Brain pericyte (primary cell): Measurements from ENCODE around the gene NDUFS5.
"Not testable (repeated sequence)": the region's sequence is repeated elsewhere in the genome, so short reads cannot be mapped to it uniquely, and the experiment has no call there.

Experiments
- DNase-seq: peaks from one replicate; pipeline ENCODE4 v3.0.0-alpha.2; 2012; ENCODE audit warnings: low read depth, low spot score

NDUFS5 gene

DNA sequence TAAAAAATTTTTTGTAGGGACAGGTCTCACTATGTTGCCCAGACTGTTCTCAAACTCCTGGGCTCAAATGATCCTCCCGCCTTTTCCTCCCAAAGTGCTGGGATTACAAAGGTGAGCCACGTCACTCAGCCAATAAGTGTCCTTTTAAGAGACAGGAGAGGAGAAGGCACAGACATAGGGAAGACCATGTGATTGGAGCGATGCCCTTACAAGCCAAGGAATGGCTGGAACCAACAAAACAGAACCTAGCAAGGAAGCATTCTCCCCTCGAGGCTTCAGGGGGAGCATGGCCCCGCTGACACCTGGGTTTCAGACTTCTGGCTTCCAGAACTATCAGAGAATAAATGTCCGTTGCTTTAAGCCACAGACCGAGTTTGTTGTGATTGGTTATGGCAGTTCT is 37.0 kb downstream of the NDUFS5 start:
- DNase-seq, result no peak

GRCh38 chr1:39063775-39064174 is 37.6 kb downstream of the NDUFS5 start:
- DNase-seq, result no peak

GRCh38 chr1:39065542-39065941 is 39.4 kb downstream of the NDUFS5 start:
- DNase-seq, result no peak

GRCh38 chr1:39068227-39068626 is 42.1 kb downstream of the NDUFS5 start:
- DNase-seq, result not testable (repeated sequence)

GRCh38 chr1:39071557-39071956 is 45.4 kb downstream of the NDUFS5 start:
- DNase-seq, result not testable (repeated sequence)

- DNase-seq, result no peak
These were observed 50.1 kb downstream of the NDUFS5 start for GRCh38 chr1:39076127-39076798.

GRCh38 chr1:39076799-39077148 is 50.6 kb downstream of the NDUFS5 start:
- DNase-seq, result no peak

- no peak for DNase-seq
These were observed 54.2 kb downstream of the NDUFS5 start for GRCh38 chr1:39080269-39080826.

DNA sequence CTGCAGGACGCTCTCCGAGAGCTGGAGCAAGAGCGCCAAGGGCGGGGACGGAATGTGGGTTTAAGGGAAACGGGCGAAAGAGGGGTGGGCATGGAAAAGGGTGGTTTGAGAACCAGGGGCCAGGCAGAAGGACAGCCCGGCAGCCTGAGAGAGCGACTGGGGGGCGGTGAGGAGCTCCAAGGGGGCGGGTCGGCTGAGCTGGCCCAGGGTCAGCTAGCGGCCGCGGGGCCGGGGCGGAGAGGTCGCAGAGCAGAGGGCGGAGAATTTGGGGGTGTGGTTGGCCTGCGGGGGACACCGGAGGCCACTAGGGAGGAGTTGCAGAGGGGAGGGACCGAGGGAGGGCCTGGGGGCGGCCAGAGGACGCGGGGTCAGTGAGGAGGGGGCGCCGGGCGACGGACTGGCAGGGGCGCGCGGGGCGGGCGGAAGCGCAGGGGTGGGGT is 54.7 kb downstream of the NDUFS5 start:
- DNase-seq, result no peak

- no peak for DNase-seq
These were observed 55.3 kb downstream of the NDUFS5 start for GRCh38 chr1:39081271-39082009.

DNA sequence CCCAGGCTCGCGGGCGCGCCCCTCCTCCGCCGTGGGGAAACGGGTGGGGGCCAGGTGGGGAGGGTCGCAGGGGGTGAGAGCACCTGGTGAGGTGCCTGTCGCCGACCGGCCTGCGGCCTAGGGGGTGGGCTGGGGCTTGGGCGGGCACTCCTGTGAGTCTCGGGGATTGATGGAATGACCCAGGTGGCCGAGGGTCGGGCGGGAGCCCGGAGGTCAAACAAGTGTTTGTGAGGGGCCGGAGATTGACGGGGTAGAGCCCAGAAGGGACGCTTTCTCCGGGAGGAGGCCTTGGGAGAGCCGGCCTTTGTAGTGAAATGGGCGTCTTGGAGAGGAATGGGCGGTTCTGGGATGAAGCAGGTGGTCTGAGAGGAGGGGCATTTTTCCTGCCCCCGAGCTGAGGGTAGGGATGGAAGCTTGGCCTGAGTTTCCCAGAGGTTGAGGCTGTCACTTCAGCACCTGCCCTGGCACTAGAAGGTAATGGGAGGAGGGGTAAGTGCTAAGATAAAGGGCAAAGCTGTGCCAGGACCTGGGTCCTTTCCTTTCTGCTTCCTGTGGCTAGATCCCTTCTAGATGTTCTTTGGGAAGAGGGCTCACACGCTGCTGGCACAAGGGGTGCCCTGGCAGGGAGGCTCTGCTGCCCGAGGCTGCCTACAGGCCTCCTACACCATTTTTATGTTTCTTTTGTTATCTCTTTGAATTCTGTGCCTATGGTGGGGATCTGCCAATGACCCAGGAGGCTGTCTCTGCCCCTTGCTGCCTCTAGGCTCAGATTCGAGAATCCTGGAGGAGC is 56.1 kb downstream of the NDUFS5 start:
- DNase-seq, result no peak

GRCh38 chr1:39082811-39083576 is 56.8 kb downstream of the NDUFS5 start:
- DNase-seq, result no peak

DNA sequence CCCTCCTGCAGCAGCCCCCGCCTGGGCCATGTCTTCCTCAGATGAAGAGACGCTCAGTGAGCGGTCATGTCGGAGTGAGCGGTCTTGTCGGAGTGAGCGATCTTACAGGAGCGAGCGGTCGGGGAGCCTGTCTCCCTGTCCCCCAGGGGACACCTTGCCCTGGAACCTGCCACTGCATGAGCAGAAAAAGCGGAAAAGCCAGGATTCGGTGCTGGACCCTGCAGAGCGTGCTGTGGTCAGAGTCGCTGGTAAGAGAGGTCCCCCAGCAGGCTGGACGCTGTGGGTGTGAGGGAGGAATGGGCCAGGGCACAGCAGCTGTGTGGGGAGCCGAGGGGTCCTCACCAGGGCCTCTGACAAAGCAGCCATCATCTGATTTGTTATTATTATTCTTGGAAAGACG is 58.0 kb downstream of the NDUFS5 start:
- DNase-seq, result no peak
